Esophagus muscularis mucosa (tissue), 4 donors: Measurements from ENCODE around the gene IGSF5. TPM values are rescaled to one million over a fixed set of nuclear protein-coding genes. Genes with fewer than 3 reads are reported as not detected.

Source experiments
- DNase-seq: peaks from one replicate; pipeline ENCODE4 v3.0.0-alpha.2; 2017; ENCODE audit errors: extremely low spot score
- H3K27ac ChIP-seq, 4 donors: fragments of 200-600 bp; sonication (generic); replicated peaks in 1 of 4; 1 replicate in 3 of 4; 2 replicates in 1 of 4; pipeline ENCODE4 v1.5.1; 2016 to 2019; ENCODE audit warnings: mild to moderate bottlenecking in 1 of 4
- H3K27me3 ChIP-seq, 4 donors: fragments of 200-600 bp; sonication (generic); one replicate each; pipeline versions ENCODE4 v1.5.1 to v1.6.0; 2016 to 2019
- H3K36me3 ChIP-seq, 4 donors: fragments of 200-600 bp; sonication (generic); one replicate each; pipeline ENCODE4 v1.5.1; 2016 to 2019
- H3K4me1 ChIP-seq, 4 donors: fragments of 200-600 bp; sonication (generic); one replicate each; pipeline ENCODE4 v1.5.1; 2016 to 2019
- H3K4me3 ChIP-seq, 4 donors: fragments of 200-600 bp; sonication (generic); 1 replicate in 2 of 4; 2 replicates in 2 of 4; pipeline ENCODE4 v1.5.1; 2016 to 2019; ENCODE audit warnings: mild to moderate bottlenecking in 4 of 4, moderate library complexity in 1 of 4
- H3K9me3 ChIP-seq, 4 donors: fragments of 200-600 bp; sonication (generic); 1 replicate in 3 of 4; 2 replicates in 1 of 4; pipeline ENCODE4 v1.5.1; 2016 to 2019
- CTCF ChIP-seq, 3 experiments: fragments of 200-600 bp in 2 of 3; fragments of 450-650 bp in 1 of 3; sonication (generic) in 2 of 3; IDR thresholded peaks; one replicate each; pipeline ENCODE4 v1.5.1; 2017 to 2019; ENCODE audit warnings: antibody characterized with exemption in 3 of 3, mild to moderate bottlenecking in 2 of 3, moderate library complexity in 1 of 3
- EP300 ChIP-seq: sonication (generic); formaldehyde crosslinking; IDR thresholded peaks from one replicate; pipeline ENCODE4 v1.6.1; 2017; ENCODE audit warnings: antibody characterized with exemption
- POLR2A ChIP-seq: fragments of 450-650 bp; IDR thresholded peaks from one replicate; pipeline ENCODE4 v1.6.1; 2017; ENCODE audit warnings: antibody characterized with exemption, moderate library complexity, mild to moderate bottlenecking, low read depth
- POLR2AphosphoS5 ChIP-seq, 2 donors: sonication (generic); formaldehyde crosslinking; IDR thresholded peaks; one replicate each; pipeline ENCODE4 v1.6.1; 2017; ENCODE audit warnings: antibody characterized with exemption in 2 of 2
- WGBS: methylation state at CpG from one replicate; pipeline ENCODE4 v1.1.5; 2018; 5-methylcytosine and 5-hydroxymethylcytosine counted together
- intact Hi-C: fragments of 100-400 bp; cut with DNase I; formaldehyde crosslinking; loops from one replicate; pipeline ENCODE4 v1.15.1; 2023
- total RNA-seq, 4 donors: library from RNA; depleted of rRNA; stranded (reverse); fragments of >200 nt; gene quantifications; one replicate each; pipeline versions ENCODE4 v1.1.0 to v1.2.1, GENCODE V29; 2016

IGSF5 gene
- total RNA-seq, 4 donors from 2014 or later, result not detected

- intact Hi-C loops, result no loop called here
- TF ChIP-seq CTCF (IDR thresholded peaks at IDR 0.05) (no peak), POLR2AphosphoS5 (IDR thresholded peaks at IDR 0.05) (no peak), POLR2A (no peak), EP300 (no peak)
- Histone ChIP-seq H3K4me3 (no peak overlapping the region), H3K36me3 (no peaks in the 10 kb centered on the region), H3K27me3 (no peaks in the 10 kb centered on the region), H3K27ac (no peak overlapping the region), H3K9me3 (no peaks in the 10 kb centered on the region), H3K4me1 (no peaks in the 10 kb centered on the region)
- WGBS, result 84% methylated on average over 1 of the region's 1 CpG
- DNase-seq, result no peak
Measured at GRCh38 chr21:39825250-39825649, 80.3 kb downstream of the IGSF5 start.

- WGBS, result 65% methylated on average over 4 of the region's 4 CpGs
- no peaks in the 10 kb centered on the region for H3K4me1 ChIP-seq
- no peak for TF ChIP-seq POLR2AphosphoS5 (IDR thresholded peaks at IDR 0.05)
- no peak for TF ChIP-seq CTCF (IDR thresholded peaks at IDR 0.05)
- no peak for TF ChIP-seq EP300
- no peak for TF ChIP-seq POLR2A
- no peak overlapping the region for H3K27ac ChIP-seq
- H3K36me3 ChIP-seq, result no peaks in the 10 kb centered on the region
- H3K9me3 ChIP-seq, result no peaks in the 10 kb centered on the region
- no peak overlapping the region for H3K4me3 ChIP-seq
- no peak for DNase-seq
- no peaks in the 10 kb centered on the region for H3K27me3 ChIP-seq
- intact Hi-C loops, result no loop called here
Measured at GRCh38 chr21:39834543-39834942, 89.6 kb downstream of the IGSF5 start.

- Histone ChIP-seq H3K4me1 (no peaks in the 10 kb centered on the region), H3K36me3 (no peaks in the 10 kb centered on the region), H3K27me3 (no peaks in the 10 kb centered on the region), H3K27ac (no peak overlapping the region), H3K9me3 (no peaks in the 10 kb centered on the region), H3K4me3 (no peak overlapping the region)
- DNase-seq, result no peak
- WGBS, result 75% methylated on average over 4 of the region's 4 CpGs
- intact Hi-C loops, result no loop called here
- no peak for TF ChIP-seq POLR2AphosphoS5 (IDR thresholded peaks at IDR 0.05)
- no peak for TF ChIP-seq CTCF (IDR thresholded peaks at IDR 0.05)
- no peak for TF ChIP-seq EP300
- no peak for TF ChIP-seq POLR2A
Measured at GRCh38 chr21:39837861-39838359, 92.9 kb downstream of the IGSF5 start.

- Histone ChIP-seq H3K27ac (no peak overlapping the region), H3K9me3 (no peaks in the 10 kb centered on the region), H3K36me3 (no peaks in the 10 kb centered on the region), H3K4me1 (peaks cover 0 to 6% (median 5%) of the 10 kb centered on the region in 4 donors), H3K27me3 (no peaks in the 10 kb centered on the region), H3K4me3 (no peak overlapping the region)
- DNase-seq, result peak; percentile 85
- intact Hi-C loops, result no loop called here
- 78% methylated on average over 22 of the region's 22 CpGs for WGBS
- TF ChIP-seq CTCF (IDR thresholded peaks at IDR 0.05), result no peak
- no peak for TF ChIP-seq POLR2AphosphoS5 (IDR thresholded peaks at IDR 0.05)
- TF ChIP-seq EP300, result no peak
- no peak for TF ChIP-seq POLR2A
Measured at GRCh38 chr21:39840373-39841097, 95.6 kb downstream of the IGSF5 start.
